WERI-Rb-1 (cell line): ENCODE data around the gene SETBP1.

ENCODE experiments used
- DNase-seq: peaks from one replicate; pipeline ENCODE4 v3.0.0-alpha.2; 2020
- H3K27ac ChIP-seq: fragments of 250-450 bp; sonication (Bioruptor Pico); 2 replicates; pipeline ENCODE4 v1.5.1; 2020; ENCODE audit warnings: mild to moderate bottlenecking, moderate library complexity
- H3K27me3 ChIP-seq: fragments of 250-450 bp; sonication (Bioruptor Pico); 2 replicates; pipeline ENCODE4 v1.5.1; 2021; ENCODE audit warnings: mild to moderate bottlenecking, low read depth, moderate library complexity; ENCODE audit not compliant: insufficient read depth, severe bottlenecking
- H3K36me3 ChIP-seq: fragments of 250-450 bp; sonication (Bioruptor Pico); 2 replicates; pipeline ENCODE4 v1.5.1; 2020; ENCODE audit warnings: mild to moderate bottlenecking, moderate library complexity
- H3K4me3 ChIP-seq: 2 replicates; pipeline ENCODE4 v1.5.1; 2011; ENCODE audit warnings: low read depth, mild to moderate bottlenecking, control low read depth, low read length
- H3K9me3 ChIP-seq: fragments of 250-450 bp; sonication (Bioruptor Pico); 2 replicates; pipeline ENCODE4 v1.5.1; 2021; ENCODE audit warnings: mild to moderate bottlenecking, moderate library complexity; ENCODE audit not compliant: severe bottlenecking
- TF ChIP-seq, protein P1 (sequence below): IDR thresholded peaks from 2 replicates; pipeline ENCODE4 v1.5.1; 2011; ENCODE audit warnings: low read depth, mild to moderate bottlenecking, control low read depth, inconsistent platforms, low read length

Gene SETBP1

DNA sequence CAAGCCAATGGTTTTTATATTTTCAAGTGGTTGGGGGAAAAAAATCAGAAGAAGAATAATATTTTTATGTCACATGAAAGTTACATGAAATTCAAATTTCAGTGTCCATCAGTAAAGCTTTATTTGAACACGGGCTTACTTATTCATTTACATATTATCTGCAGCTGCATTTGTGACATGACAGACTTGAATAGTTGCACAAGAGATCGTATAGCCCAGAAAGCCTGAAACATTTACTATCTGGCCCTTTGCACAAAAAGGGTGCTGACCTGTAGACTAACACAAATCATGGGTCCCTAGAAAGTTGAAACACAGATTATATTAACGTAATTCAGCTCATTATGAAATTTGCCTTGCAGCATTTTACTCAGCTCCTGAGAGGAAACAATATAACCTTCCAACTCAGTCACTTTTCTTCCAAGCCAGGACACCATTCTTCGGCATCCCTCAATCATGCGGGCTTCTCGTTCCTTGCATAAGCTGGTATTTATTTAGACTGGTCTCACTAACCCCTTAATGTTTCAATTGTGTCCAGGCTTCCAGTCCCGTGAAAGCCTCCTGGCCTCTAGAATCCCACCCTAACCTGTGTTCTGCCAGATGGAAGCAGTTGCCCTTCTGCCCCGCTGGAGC is 402.7 kb downstream of the SETBP1 start:
- no peak overlapping the region for H3K4me3 ChIP-seq
- H3K27me3 ChIP-seq = peaks cover 79% of the 10 kb centered on the region
- no peaks in the 10 kb centered on the region for H3K9me3 ChIP-seq
- no peaks in the 10 kb centered on the region for H3K36me3 ChIP-seq
- TF ChIP-seq, protein P1, sequence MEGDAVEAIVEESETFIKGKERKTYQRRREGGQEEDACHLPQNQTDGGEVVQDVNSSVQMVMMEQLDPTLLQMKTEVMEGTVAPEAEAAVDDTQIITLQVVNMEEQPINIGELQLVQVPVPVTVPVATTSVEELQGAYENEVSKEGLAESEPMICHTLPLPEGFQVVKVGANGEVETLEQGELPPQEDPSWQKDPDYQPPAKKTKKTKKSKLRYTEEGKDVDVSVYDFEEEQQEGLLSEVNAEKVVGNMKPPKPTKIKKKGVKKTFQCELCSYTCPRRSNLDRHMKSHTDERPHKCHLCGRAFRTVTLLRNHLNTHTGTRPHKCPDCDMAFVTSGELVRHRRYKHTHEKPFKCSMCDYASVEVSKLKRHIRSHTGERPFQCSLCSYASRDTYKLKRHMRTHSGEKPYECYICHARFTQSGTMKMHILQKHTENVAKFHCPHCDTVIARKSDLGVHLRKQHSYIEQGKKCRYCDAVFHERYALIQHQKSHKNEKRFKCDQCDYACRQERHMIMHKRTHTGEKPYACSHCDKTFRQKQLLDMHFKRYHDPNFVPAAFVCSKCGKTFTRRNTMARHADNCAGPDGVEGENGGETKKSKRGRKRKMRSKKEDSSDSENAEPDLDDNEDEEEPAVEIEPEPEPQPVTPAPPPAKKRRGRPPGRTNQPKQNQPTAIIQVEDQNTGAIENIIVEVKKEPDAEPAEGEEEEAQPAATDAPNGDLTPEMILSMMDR = no peak
- no peak overlapping the region for H3K27ac ChIP-seq
- no peak for DNase-seq

DNA sequence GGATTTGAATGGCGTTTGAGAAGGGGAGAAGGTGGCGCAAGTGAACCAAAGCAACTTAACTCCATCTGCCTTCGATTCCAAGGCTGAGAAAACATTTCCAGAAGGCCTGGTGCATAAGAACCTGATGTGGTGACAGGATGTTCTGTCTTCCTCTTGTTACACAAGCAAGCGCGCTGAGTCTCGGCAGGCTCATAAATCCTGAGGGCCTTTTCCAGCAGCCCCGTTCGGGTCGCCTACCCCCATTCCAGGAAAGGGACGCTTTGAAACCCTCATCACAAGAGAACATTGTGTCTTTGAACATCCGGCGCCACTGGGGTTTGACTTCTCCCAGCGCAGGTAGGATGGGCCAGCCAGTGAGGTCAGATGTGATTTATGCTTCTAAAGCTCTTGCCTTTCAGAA is 403.5 kb downstream of the SETBP1 start:
- H3K27me3 ChIP-seq = peaks cover 81% of the 10 kb centered on the region
- H3K4me3 ChIP-seq = no peak overlapping the region
- no peak for DNase-seq
- H3K36me3 ChIP-seq = no peaks in the 10 kb centered on the region
- TF ChIP-seq, protein P1 = no peak
- H3K27ac ChIP-seq = no peak overlapping the region
- no peaks in the 10 kb centered on the region for H3K9me3 ChIP-seq

GRCh38 chr18:45085916-45086624 is 405.4 kb downstream of the SETBP1 start:
- H3K27me3 ChIP-seq = peaks cover 95% of the 10 kb centered on the region
- H3K27ac ChIP-seq = no peak overlapping the region
- no peak overlapping the region for H3K4me3 ChIP-seq
- no peaks in the 10 kb centered on the region for H3K9me3 ChIP-seq
- H3K36me3 ChIP-seq = no peaks in the 10 kb centered on the region
- TF ChIP-seq, protein P1 = no peak
- no peak for DNase-seq

DNA sequence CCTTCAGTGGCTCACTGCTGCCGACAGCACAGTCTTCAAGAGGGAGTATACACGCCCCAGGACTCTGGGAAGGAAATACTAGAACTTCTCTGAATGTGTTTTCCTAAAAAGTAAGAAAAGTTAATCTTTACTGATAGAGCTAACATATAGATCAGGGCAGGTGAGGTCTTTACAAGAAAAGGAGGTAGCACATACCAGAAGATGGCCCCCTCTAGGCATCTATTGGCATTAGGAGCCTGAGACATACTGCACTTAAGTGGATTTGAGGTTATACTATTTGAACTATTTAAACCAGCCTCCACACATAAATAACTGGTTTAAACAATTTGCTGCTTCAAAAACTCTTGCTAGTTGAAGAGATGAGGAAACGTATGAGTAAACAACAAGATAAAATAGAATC is 406.1 kb downstream of the SETBP1 start:
- H3K9me3 ChIP-seq = no peaks in the 10 kb centered on the region
- no peaks in the 10 kb centered on the region for H3K36me3 ChIP-seq
- H3K4me3 ChIP-seq = no peak overlapping the region
- DNase-seq = no peak
- TF ChIP-seq, protein P1 = no peak
- H3K27me3 ChIP-seq = peaks cover 95% of the 10 kb centered on the region
- no peak overlapping the region for H3K27ac ChIP-seq

- TF ChIP-seq, protein P1 = no peak
- no peaks in the 10 kb centered on the region for H3K36me3 ChIP-seq
- H3K9me3 ChIP-seq = peaks cover 3% of the 10 kb centered on the region
- no peak overlapping the region for H3K4me3 ChIP-seq
- DNase-seq = no peak
- peaks cover 96% of the 10 kb centered on the region for H3K27me3 ChIP-seq
- H3K27ac ChIP-seq = no peak overlapping the region
These were observed 409.9 kb downstream of the SETBP1 start for GRCh38 chr18:45090526-45091140.
